Vagina (tissue), 2 donors: ENCODE measurements around the gene SIGLEC1.

Source experiments
- POLR2AphosphoS5 ChIP-seq, 2 donors: sonication (generic); formaldehyde crosslinking; IDR thresholded peaks; one replicate each; pipeline ENCODE4 v1.9.0; 2017; ENCODE audit warnings: antibody characterized with exemption in 2 of 2, mild to moderate bottlenecking in 2 of 2, low read depth in 1 of 2; ENCODE audit not compliant: insufficient read depth in 1 of 2
- TF ChIP-seq, protein P1 (sequence below), 3 experiments: fragments of 450-650 bp in 2 of 3; fragments of 200-600 bp in 1 of 3; sonication (generic) in 1 of 3; IDR thresholded peaks; one replicate each; pipeline ENCODE4 v1.5.1; 2017 to 2019; ENCODE audit warnings: antibody characterized with exemption in 3 of 3, mild to moderate bottlenecking in 2 of 3, moderate library complexity in 2 of 3

DNA sequence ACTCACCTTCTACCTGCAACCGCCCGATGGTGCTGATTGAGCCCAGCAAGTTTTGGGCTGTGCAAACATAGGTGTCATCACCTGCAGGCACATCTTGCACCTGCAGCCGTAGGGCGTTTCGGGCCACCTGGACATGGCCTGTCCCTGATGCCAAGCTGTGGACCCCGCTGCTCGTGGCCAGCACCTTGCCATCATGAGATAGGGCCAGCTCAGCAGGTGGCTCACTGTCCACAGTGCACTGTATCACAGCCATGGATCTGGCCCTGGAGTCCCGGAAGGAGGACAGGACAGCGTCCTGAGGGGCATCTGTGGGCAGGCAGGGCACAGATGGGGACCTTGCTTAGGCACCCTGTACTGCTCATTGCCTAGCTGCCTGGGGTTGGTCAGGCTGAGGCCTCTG lies 20.5 kb downstream of the SIGLEC1 start:
- TF ChIP-seq, protein P1, sequence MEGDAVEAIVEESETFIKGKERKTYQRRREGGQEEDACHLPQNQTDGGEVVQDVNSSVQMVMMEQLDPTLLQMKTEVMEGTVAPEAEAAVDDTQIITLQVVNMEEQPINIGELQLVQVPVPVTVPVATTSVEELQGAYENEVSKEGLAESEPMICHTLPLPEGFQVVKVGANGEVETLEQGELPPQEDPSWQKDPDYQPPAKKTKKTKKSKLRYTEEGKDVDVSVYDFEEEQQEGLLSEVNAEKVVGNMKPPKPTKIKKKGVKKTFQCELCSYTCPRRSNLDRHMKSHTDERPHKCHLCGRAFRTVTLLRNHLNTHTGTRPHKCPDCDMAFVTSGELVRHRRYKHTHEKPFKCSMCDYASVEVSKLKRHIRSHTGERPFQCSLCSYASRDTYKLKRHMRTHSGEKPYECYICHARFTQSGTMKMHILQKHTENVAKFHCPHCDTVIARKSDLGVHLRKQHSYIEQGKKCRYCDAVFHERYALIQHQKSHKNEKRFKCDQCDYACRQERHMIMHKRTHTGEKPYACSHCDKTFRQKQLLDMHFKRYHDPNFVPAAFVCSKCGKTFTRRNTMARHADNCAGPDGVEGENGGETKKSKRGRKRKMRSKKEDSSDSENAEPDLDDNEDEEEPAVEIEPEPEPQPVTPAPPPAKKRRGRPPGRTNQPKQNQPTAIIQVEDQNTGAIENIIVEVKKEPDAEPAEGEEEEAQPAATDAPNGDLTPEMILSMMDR (IDR thresholded peaks at IDR 0.05), result no peak
- TF ChIP-seq POLR2AphosphoS5 (IDR thresholded peaks at IDR 0.05; ENCODE audit: insufficient read depth in 1 of 2, low read depth in 1 of 2), result no peak
